OCI-LY3 (cell line): ENCODE data around the gene LSM14A.

Experiments used
- H2AFZ ChIP-seq: fragments of 200-600, 300-600 bp; shearing (Covaris generic); 2 replicates; pipeline ENCODE4 v1.6.0; 2014; ENCODE audit warnings: antibody characterized with exemption, low read depth, low read length
- H3K27ac ChIP-seq: fragments of 200-600, 300-600 bp; sonication (generic); 2 replicates; pipeline ENCODE4 v1.5.1; 2014; ENCODE audit warnings: mild to moderate bottlenecking, low read length, moderate library complexity, mixed read lengths
- H3K27me3 ChIP-seq: fragments of 200-600, 300-600 bp; sonication (generic); 2 replicates; pipeline ENCODE4 v1.6.1; 2014; ENCODE audit warnings: low read depth, low read length, mixed read lengths
- H3K36me3 ChIP-seq: fragments of 200-600, 300-600 bp; sonication (generic); replicated peaks from 2 replicates; pipeline ENCODE3; 2014; ENCODE audit warnings: low read depth, low read length, mixed read lengths
- H3K4me1 ChIP-seq: fragments of 300-600, 200-600 bp; sonication (generic); 2 replicates; pipeline ENCODE4 v1.6.1; 2014; ENCODE audit warnings: low read length, mixed read lengths
- H3K4me2 ChIP-seq: fragments of 200-600, 300-600 bp; sonication (generic); 2 replicates; pipeline ENCODE4 v1.6.1; 2014; ENCODE audit warnings: low read length, mixed read lengths
- H3K4me3 ChIP-seq: fragments of 300-600, 200-600 bp; sonication (generic); 2 replicates; pipeline ENCODE4 v1.5.1; 2014; ENCODE audit warnings: antibody characterized with exemption, mild to moderate bottlenecking, low read length, moderate library complexity
- H3K79me2 ChIP-seq: fragments of 300-600, 200-600 bp; shearing (Covaris generic); 2 replicates; pipeline ENCODE4 v1.6.1; 2014; ENCODE audit warnings: mild to moderate bottlenecking, low read length, mixed read lengths
- H3K9ac ChIP-seq: fragments of 300-600, 200-600 bp; shearing (Covaris generic); 2 replicates; pipeline ENCODE4 v1.6.0; 2014; ENCODE audit warnings: mild to moderate bottlenecking, low read length, moderate library complexity
- H3K9me3 ChIP-seq: fragments of 200-600, 300-600 bp; shearing (Covaris generic); 2 replicates; pipeline ENCODE4 v1.6.1; 2014; ENCODE audit warnings: low read length, mixed read lengths; ENCODE audit not compliant: insufficient read depth
- H4K20me1 ChIP-seq: fragments of 200-600, 300-600 bp; sonication (generic); 2 replicates; pipeline ENCODE4 v1.6.1; 2016; ENCODE audit warnings: low read length, mixed read lengths; ENCODE audit not compliant: insufficient read depth
- EZH2phosphoT487 ChIP-seq: fragments of 200-600 bp; shearing (Covaris generic); IDR thresholded peaks from 2 replicates; pipeline ENCODE4 v1.6.1; 2018; ENCODE audit warnings: antibody characterized with exemption, mixed run types, low read depth
- TF ChIP-seq, protein P1 (sequence below): fragments of 200-600, 300-600 bp; sonication (generic); IDR thresholded peaks from 2 replicates; pipeline ENCODE4 v1.5.1; 2014; ENCODE audit warnings: antibody characterized with exemption, low read length, low read depth

The LSM14A gene

DNA sequence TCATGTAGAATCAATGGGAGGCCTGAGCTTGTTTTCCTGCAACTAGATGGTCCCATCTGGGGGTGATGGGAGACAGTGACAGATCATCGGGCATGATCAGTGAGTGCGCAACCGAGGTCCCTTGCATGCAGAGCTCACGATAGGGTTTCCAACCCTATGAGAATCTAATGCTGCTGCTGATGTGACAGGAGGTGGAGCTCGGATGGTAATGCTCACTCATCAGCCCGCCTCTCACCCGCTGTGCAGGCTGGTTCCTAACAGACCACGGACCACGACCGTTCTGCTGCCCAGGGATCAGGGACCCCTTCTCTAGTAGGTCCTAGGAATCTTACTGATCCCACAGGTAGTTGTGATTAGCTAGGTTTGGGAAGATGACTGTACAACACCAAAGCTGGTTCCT is 58.5 kb downstream of the LSM14A start:
- peaks cover 8% of the 10 kb centered on the region for H4K20me1 ChIP-seq
- no peaks in the 10 kb centered on the region for H3K4me1 ChIP-seq
- peaks cover 47% of the 10 kb centered on the region for H3K36me3 ChIP-seq

DNA sequence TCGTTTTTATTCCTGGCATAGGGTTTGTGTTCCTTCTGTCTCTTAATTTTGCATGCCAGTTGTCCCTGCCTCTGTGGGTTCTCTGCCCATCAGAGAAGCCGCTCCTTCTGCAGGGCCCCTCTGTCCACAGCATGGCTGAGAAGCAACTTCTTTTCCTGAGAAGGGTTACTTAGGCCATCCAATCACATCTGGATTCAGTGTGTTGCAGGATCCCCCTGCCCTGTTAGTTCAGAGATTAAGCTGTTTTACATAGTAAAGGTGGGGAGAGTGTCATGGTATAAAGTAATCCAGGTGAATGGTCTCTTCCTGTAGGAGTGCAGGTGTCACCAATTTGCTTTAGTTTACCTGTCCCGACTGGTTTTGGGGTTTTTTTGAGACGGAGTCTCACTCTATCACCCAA is 59.1 kb downstream of the LSM14A start:
- Histone ChIP-seq H3K4me1 (no peaks in the 10 kb centered on the region), H3K9ac (no peak overlapping the region), H3K79me2 (no peaks in the 10 kb centered on the region), H3K36me3 (peaks cover 40% of the 10 kb centered on the region), H2AFZ (no peak overlapping the region), H3K9me3 (no peaks in the 10 kb centered on the region), H3K4me2 (no peak overlapping the region), H3K27me3 (no peaks in the 10 kb centered on the region), H3K27ac (no peak overlapping the region), H4K20me1 (peaks cover 6% of the 10 kb centered on the region), H3K4me3 (no peak overlapping the region)
- TF ChIP-seq, protein P1, sequence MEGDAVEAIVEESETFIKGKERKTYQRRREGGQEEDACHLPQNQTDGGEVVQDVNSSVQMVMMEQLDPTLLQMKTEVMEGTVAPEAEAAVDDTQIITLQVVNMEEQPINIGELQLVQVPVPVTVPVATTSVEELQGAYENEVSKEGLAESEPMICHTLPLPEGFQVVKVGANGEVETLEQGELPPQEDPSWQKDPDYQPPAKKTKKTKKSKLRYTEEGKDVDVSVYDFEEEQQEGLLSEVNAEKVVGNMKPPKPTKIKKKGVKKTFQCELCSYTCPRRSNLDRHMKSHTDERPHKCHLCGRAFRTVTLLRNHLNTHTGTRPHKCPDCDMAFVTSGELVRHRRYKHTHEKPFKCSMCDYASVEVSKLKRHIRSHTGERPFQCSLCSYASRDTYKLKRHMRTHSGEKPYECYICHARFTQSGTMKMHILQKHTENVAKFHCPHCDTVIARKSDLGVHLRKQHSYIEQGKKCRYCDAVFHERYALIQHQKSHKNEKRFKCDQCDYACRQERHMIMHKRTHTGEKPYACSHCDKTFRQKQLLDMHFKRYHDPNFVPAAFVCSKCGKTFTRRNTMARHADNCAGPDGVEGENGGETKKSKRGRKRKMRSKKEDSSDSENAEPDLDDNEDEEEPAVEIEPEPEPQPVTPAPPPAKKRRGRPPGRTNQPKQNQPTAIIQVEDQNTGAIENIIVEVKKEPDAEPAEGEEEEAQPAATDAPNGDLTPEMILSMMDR: no peak
- TF ChIP-seq EZH2phosphoT487: no peak

More for the DNA sequence above, 58.5 kb downstream of the LSM14A start:
- no peaks in the 10 kb centered on the region for H3K79me2 ChIP-seq
- H3K4me3 ChIP-seq: no peak overlapping the region
- no peak overlapping the region for H3K4me2 ChIP-seq
- no peaks in the 10 kb centered on the region for H3K27me3 ChIP-seq
- H2AFZ ChIP-seq: no peak overlapping the region
- H3K9me3 ChIP-seq: no peaks in the 10 kb centered on the region
- TF ChIP-seq, protein P1: no peak
- TF ChIP-seq EZH2phosphoT487: no peak
- H3K9ac ChIP-seq: no peak overlapping the region
- no peak overlapping the region for H3K27ac ChIP-seq

GRCh38 chr19:34232566-34233481 is 60.5 kb downstream of the LSM14A start:
- no peak overlapping the region for H3K4me2 ChIP-seq
- H3K79me2 ChIP-seq: no peaks in the 10 kb centered on the region
- H3K36me3 ChIP-seq: peaks cover 34% of the 10 kb centered on the region
- no peaks in the 10 kb centered on the region; the same call in 1 of the 2 replicates for H4K20me1 ChIP-seq
- H3K27me3 ChIP-seq: no peaks in the 10 kb centered on the region
- no peak for TF ChIP-seq EZH2phosphoT487
- no peaks in the 10 kb centered on the region for H3K4me1 ChIP-seq
- peak overlapping the region; percentile 16; the same call in 1 of the 2 replicates for H3K27ac ChIP-seq
- H2AFZ ChIP-seq: no peak overlapping the region
- H3K9ac ChIP-seq: no peak overlapping the region
- H3K9me3 ChIP-seq: no peaks in the 10 kb centered on the region
- H3K4me3 ChIP-seq: no peak overlapping the region

GRCh38 chr19:34235425-34235940 is 63.2 kb downstream of the LSM14A start:
- no peaks in the 10 kb centered on the region; the same call in 1 of the 2 replicates for H4K20me1 ChIP-seq
- TF ChIP-seq, protein P1: no peak
- no peak for TF ChIP-seq EZH2phosphoT487

More at GRCh38 chr19:34235425-34235940, 63.2 kb downstream of the LSM14A start:
- Histone ChIP-seq H3K9ac (no peak overlapping the region), H3K4me2 (no peak overlapping the region), H3K4me1 (no peaks in the 10 kb centered on the region), H3K27ac (no peak overlapping the region), H3K27me3 (no peaks in the 10 kb centered on the region), H3K4me3 (no peak overlapping the region), H2AFZ (no peak overlapping the region), H3K9me3 (no peaks in the 10 kb centered on the region), H3K36me3 (peaks cover 11% of the 10 kb centered on the region), H3K79me2 (no peaks in the 10 kb centered on the region)
